Spleen (tissue), 7 donors: Measurements from ENCODE around the gene STING1.
A peak's percentile ranks its signal among the peaks of the same experiment; 100 is the strongest.

Experiments used
- POLR2A ChIP-seq, 3 donors: fragments of 450-650 bp; IDR thresholded peaks; one replicate each; pipeline ENCODE4 v1.5.1; 2017; ENCODE audit warnings: antibody characterized with exemption in 3 of 3, mild to moderate bottlenecking in 1 of 3
- POLR2AphosphoS5 ChIP-seq, 3 donors: sonication (generic); formaldehyde crosslinking; IDR thresholded peaks; one replicate each; pipeline ENCODE4 v1.5.1; 2017; ENCODE audit warnings: antibody characterized with exemption in 3 of 3
- TF ChIP-seq, protein P1 (sequence below), 11 experiments: fragments of 200-600 bp in 7 of 11; fragments of 450-650 bp in 4 of 11; sonication (generic) in 4 of 11; IDR thresholded peaks in 8 of 11; conservative IDR thresholded peaks in 3 of 11; 1 replicate in 7 of 11; 2 replicates in 4 of 11; pipeline versions ENCODE4 v1.4.0 to v1.8.0; 2016 to 2021; ENCODE audit warnings: antibody characterized with exemption in 11 of 11, inconsistent platforms in 4 of 11, mild to moderate bottlenecking in 1 of 11
- donor health status: DM: no; HTN: no; CAD: no; lungs with moderate emphysema.
- donor health status: DM: no; HTN: no; CAD: no.
- donor health status: DM: no; HTN: no; CAD: no.

GRCh38 chr5:139488260-139488659 is 5.7 kb upstream of the STING1 start:
- TF ChIP-seq, protein P1, sequence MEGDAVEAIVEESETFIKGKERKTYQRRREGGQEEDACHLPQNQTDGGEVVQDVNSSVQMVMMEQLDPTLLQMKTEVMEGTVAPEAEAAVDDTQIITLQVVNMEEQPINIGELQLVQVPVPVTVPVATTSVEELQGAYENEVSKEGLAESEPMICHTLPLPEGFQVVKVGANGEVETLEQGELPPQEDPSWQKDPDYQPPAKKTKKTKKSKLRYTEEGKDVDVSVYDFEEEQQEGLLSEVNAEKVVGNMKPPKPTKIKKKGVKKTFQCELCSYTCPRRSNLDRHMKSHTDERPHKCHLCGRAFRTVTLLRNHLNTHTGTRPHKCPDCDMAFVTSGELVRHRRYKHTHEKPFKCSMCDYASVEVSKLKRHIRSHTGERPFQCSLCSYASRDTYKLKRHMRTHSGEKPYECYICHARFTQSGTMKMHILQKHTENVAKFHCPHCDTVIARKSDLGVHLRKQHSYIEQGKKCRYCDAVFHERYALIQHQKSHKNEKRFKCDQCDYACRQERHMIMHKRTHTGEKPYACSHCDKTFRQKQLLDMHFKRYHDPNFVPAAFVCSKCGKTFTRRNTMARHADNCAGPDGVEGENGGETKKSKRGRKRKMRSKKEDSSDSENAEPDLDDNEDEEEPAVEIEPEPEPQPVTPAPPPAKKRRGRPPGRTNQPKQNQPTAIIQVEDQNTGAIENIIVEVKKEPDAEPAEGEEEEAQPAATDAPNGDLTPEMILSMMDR (IDR thresholded peaks at IDR 0.05 in 8 of 11, conservative IDR thresholded peaks at IDR 0.05 in 3 of 11): no peak
- TF ChIP-seq POLR2A (IDR thresholded peaks at IDR 0.05) (no peak), POLR2AphosphoS5 (IDR thresholded peaks at IDR 0.05) (peak in 2 of 3 donors; percentile 10 to 41)
